Measurements from ENCODE around the gene PRC1. TPM values are rescaled to one million over a fixed set of nuclear protein-coding genes. Genes with fewer than 3 reads are reported as not detected.

The PRC1 gene
- polyA plus RNA-seq, 1 donor from 2014 or later, result 18.2 TPM

GRCh38 chr15:90945091-90945490, 49.2 kb downstream of the PRC1 start:
- Histone ChIP-seq H4K20me1 (ENCODE audit: insufficient read depth) (no peaks in the 10 kb centered on the region), H2AFZ (ENCODE audit: low read depth, low read length) (no peak overlapping the region), H3K27ac (ENCODE audit: low read length) (no peak overlapping the region), H3K4me2 (ENCODE audit: low read length) (no peak overlapping the region), H3K9ac (ENCODE audit: low read length) (no peak overlapping the region), H3K27me3 (ENCODE audit: insufficient read depth, low read depth, low read length) (no peaks in the 10 kb centered on the region), H3K79me2 (replicated peaks; ENCODE audit: insufficient read depth, low read length) (no peaks in the 10 kb centered on the region), H3K36me3 (ENCODE audit: insufficient read depth, low read length) (peaks cover 13% of the 10 kb centered on the region), H3K4me3 (ENCODE audit: low read length) (no peak overlapping the region), H3K9me3 (ENCODE audit: low read length) (no peaks in the 10 kb centered on the region), H3F3A (ENCODE audit: insufficient read depth, low read length, poor library complexity, severe bottlenecking) (no peaks in the 10 kb centered on the region), H3K9me2 (ENCODE audit: insufficient read depth, low read length) (no peaks in the 10 kb centered on the region)
- TF ChIP-seq RAD21 (conservative IDR thresholded peaks at IDR 0.05), result no peak
- no peak for TF ChIP-seq REST (IDR thresholded peaks at IDR 0.05; ENCODE audit: borderline replicate concordance)
- TF ChIP-seq TAF1 (IDR thresholded peaks at IDR 0.05; ENCODE audit: low read depth), result no peak
- no peak for TF ChIP-seq POLR2AphosphoS5 (IDR thresholded peaks at IDR 0.05)
- no peak for TF ChIP-seq EP300 (conservative IDR thresholded peaks at IDR 0.05; ENCODE audit: poor library complexity, severe bottlenecking)
- no peak for TF ChIP-seq EZH2 (IDR thresholded peaks at IDR 0.05; ENCODE audit: borderline replicate concordance, insufficient read depth, low read length, poor library complexity, severe bottlenecking)
- no peak for TF ChIP-seq SMC3 (conservative IDR thresholded peaks at IDR 0.05; ENCODE audit: poor library complexity)
- TF ChIP-seq CTCF (IDR thresholded peaks at IDR 0.05; ENCODE audit: poor library complexity, severe bottlenecking), result no peak
- no peak for TF ChIP-seq MXI1 (conservative IDR thresholded peaks at IDR 0.05; ENCODE audit: poor library complexity, severe bottlenecking)

- Histone ChIP-seq H3F3A (ENCODE audit: insufficient read depth, low read length, poor library complexity, severe bottlenecking) (no peaks in the 10 kb centered on the region), H3K4me3 (ENCODE audit: low read length) (no peak overlapping the region), H3K27ac (ENCODE audit: low read length) (no peak overlapping the region), H3K9me2 (ENCODE audit: insufficient read depth, low read length) (no peaks in the 10 kb centered on the region), H3K79me2 (replicated peaks; ENCODE audit: insufficient read depth, low read length) (no peaks in the 10 kb centered on the region), H3K36me3 (ENCODE audit: insufficient read depth, low read length) (peaks cover 13% of the 10 kb centered on the region), H2AFZ (ENCODE audit: low read depth, low read length) (no peak overlapping the region), H3K27me3 (ENCODE audit: insufficient read depth, low read depth, low read length) (no peaks in the 10 kb centered on the region), H3K9me3 (ENCODE audit: low read length) (no peaks in the 10 kb centered on the region), H3K9ac (ENCODE audit: low read length) (no peak overlapping the region), H3K4me2 (ENCODE audit: low read length) (no peak overlapping the region), H4K20me1 (ENCODE audit: insufficient read depth) (no peaks in the 10 kb centered on the region)
- TF ChIP-seq REST (IDR thresholded peaks at IDR 0.05; ENCODE audit: borderline replicate concordance) (no peak), TAF1 (IDR thresholded peaks at IDR 0.05; ENCODE audit: low read depth) (no peak), EZH2 (IDR thresholded peaks at IDR 0.05; ENCODE audit: borderline replicate concordance, insufficient read depth, low read length, poor library complexity, severe bottlenecking) (no peak), MXI1 (conservative IDR thresholded peaks at IDR 0.05; ENCODE audit: poor library complexity, severe bottlenecking) (no peak), EP300 (conservative IDR thresholded peaks at IDR 0.05; ENCODE audit: poor library complexity, severe bottlenecking) (no peak), RAD21 (conservative IDR thresholded peaks at IDR 0.05) (no peak), POLR2AphosphoS5 (IDR thresholded peaks at IDR 0.05) (no peak), CTCF (IDR thresholded peaks at IDR 0.05; ENCODE audit: poor library complexity, severe bottlenecking) (no peak), SMC3 (conservative IDR thresholded peaks at IDR 0.05; ENCODE audit: poor library complexity) (no peak)
These were observed 51.8 kb downstream of the PRC1 start for GRCh38 chr15:90942354-90943120.

Data from neural cell (in vitro differentiated cells).